ENCODE data around the gene NOP56. TPM values are rescaled to one million over a fixed set of nuclear protein-coding genes. Genes with fewer than 3 reads are reported as not detected.
A peak's percentile ranks its signal among the peaks of the same experiment; 100 is the strongest.

The NOP56 gene
- total RNA-seq, 1 donor from 2014 or later, result 30.4 TPM

DNA sequence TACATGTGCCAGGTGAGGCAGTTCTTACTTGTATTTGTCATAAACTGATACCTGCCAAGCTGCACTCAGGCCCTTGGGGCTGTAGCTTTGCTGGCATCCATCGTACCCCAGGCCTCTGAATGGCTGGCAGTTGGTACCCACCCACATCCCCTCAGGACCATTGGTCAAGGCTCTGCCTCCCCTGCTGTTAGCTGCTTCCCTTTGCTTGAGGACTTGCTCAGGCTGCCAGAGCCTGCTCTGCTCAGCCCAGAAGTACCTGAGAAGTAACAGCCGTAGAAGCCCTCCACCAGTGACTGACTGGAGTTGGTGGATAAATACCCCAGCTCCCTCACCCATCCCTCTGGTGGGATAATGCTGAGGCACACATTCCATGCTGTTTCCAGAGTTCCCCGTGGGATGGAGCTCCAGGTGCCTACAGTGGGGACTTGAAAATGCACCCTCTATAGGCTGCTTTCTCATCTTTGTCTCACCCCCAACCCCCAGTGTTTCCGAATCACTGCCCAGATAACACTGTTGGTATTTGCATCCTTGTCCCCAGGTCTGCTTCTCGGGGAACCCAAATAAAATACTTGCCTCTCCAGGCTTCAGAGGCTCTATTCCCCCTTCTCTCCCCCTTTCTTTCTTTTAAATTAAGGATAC, 47.5 kb downstream of the NOP56 start:
- ATAC-seq (no peak), DNase-seq (ENCODE audit: low spot score) (peak; percentile 24)

DNA sequence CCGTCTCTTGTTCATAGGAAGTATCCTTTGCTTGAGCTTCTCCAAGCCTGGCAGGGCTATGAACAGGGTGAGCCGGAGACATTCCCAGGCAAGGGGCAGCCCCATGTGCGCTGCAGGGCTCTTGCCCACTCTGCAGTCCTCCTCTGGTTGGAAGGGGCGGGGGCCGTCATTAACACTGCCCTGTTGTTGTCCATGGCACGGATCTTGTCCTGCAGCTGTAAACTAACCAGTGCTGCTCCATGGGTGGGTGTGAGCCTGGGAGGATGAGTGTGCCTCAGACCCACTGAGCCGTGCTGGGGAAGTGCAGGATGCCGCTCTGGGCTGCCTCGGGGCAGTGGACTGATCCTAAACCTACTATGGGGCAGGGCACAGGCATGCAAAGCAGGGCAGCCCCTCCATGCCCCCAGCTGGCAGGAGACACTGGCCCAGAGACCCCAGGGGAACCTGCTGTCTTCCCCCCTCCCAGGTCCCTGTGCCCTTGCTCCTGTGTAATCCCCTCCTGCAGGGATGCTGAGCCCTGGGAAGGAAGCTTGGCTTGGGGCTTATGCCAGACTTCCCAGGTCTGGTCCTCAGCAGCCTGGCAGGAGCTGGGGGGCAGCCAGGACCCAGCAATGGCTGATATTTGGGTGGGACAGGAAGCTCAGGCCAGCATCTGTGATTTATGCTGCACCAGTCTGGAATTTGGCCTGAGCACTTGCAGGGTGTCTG, 48.6 kb downstream of the NOP56 start:
- ATAC-seq (no peak), DNase-seq (ENCODE audit: low spot score) (peak; percentile 26)

DNA sequence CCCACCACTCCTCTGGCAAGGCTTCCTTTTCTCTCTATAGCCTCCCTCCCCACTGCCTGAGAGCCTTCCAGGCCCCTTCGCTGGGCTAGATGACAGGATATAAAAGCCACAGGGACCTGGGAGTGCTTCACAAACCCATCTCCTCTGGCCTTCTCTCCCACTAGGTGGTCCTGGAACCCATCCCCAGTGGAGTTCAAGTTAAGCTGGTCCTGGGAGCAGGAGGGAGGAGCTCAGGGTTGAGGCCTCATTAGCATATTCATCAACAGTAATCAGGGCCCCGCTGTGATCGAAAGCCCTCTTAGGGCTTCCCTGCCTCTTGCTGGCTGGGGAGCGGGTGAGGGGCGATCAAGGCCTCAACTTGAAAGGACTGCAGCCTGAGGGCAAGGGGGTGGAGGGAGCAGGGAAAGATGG, 49.2 kb downstream of the NOP56 start:
- DNase-seq (ENCODE audit: low spot score), result peak; percentile 30
- no peak for ATAC-seq

DNA sequence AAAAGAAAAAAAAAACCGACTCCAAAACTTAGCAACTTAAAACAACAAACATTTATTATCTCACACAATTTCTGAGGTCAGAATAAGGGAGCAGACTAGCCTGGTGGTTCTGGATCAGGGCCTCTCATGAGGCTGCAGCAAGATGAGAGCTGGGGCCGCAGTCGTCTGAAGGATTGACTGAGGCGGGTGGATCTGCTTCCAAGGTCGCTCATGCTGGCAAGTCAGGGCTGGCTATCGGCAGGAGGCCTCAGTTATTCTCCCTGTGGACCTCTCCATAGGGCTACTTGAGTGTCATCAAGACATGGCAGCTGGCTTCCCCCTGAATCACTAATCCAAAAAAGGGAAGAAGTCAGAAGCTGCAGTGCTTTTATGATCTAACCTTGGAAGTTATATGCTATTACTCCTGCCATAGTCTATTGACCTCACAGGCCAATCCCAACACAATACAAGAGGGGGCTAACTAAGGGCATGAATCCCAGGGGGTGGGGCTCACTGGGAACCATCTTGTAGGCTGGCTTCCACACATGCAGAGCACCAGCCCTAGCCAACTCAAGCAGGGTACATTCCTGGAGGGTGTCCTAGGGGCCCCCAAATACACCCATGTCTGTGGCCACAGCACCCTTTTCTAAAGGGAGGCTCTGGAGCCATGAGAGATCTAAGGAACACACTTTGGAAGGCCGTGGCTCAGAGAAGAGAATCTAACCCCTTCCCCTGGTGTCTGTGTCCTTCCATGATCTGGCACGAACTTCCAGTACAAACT, 51.5 kb downstream of the NOP56 start:
- DNase-seq (ENCODE audit: low spot score), result no peak
- ATAC-seq, result no peak

DNA sequence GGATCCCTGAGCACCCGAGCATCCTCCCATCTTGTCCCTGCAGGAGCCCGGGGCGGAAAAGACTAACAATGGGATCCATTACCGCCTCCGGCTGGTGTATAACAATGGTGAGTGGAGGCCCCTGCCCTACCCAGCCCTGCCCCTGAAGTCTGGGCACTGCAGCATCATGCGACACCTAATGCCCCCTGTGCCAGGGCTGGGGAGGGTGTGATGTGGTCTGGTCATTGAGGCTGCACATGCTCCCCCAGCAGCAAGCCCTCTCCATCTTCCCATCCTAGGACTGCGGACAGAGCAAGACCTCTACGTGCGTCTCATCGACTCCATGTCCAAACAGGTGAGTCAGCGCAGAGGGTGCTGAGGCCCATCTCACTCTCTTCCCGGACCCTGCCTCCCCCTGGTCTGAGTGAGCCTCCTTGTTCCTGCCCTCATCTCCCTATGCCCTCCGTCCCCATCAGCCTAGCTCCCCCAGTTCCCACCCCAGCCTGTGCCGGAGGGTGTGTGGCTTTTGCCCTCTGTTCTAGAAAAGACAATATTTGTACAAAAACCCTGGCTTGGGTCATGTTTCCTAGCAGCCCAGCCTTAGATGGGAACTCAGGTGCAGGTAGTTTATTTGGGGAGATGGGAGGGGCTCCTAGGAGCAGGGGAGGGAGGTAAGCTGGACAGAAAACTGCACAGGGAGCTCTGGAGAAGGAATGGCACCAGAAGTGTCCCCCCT, 53.7 kb downstream of the NOP56 start:
- ATAC-seq, result no peak
- DNase-seq (ENCODE audit: low spot score), result peak; percentile 33

DNA sequence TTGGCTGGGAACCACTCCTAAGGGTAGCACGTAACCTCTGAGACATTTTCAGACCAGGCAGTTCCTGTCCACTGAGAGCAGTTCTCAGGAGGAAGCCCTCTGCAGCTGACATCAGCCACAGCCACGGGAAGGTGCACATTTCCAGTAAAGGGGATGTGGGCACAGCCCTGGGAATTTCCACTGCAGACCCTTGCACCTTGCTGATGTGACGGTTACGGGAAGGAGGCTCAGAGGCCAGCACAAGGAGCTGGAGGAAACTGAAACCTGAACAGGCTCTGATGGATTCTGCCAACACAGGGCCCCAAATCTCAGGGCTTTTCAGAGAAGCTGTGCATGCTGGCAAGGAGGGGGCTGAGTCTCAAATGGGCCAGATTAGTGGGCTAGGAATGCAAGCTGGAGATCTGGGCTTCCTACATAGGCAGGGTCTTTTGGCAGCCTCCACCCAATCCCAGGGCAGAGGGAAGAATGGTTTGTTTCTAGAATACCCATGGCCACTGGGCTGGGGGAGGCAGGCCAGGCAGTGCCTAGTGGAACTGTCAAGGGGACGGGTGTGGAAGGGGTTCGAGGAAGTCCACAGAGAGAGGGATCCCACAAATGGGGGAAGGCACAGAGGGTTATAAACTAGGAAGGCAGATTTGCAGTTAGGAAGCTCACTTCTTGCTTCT, 54.4 kb downstream of the NOP56 start:
- peak; percentile 18 for DNase-seq (ENCODE audit: low spot score)
- no peak for ATAC-seq

DNA sequence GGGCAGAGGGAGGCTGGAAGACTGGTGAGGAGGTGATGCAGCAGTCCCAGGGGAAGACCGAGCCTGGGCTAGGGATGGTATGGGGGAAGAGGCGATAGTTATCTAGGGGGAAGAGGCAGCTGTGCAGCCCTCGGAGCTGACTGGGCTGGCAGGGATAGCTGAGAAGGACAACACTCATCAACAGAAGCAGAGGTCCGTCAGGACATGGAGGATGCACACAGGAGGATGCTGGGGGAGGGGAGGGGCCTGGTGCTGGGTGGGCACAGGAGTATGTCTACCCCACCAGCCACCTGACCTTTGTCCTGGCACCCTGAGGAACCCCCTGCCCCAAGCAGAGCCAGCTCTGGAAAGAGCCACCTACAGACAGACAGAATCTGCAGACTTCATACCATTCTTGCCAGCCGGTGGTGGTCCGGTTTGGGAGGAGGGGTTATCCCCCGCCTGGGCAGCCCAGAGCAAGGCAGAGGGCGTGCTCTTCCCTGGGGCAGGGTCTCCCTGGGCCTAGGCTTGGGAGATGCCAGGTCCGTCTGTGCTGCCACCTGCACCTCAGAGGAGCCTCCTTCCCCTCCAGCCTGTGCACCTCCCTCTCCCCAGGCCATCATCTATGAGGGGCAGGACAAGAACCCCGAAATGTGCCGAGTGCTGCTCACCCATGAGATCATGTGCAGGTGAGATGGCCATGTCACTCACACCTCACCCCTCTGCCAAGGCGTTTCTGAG, 55.1 kb downstream of the NOP56 start:
- ATAC-seq (no peak), DNase-seq (ENCODE audit: low spot score) (peak; percentile 28)

Other genes starting within 250 kb of the NOP56 start
- gene SNRPB, start 181.8 kb upstream of the NOP56 start, total RNA-seq, result 30.0 TPM
- gene ZNF343, start 143.7 kb upstream of the NOP56 start, total RNA-seq, result 4.3 TPM
- not detected for gene TMC2, start 116.1 kb upstream of the NOP56 start, total RNA-seq
- gene IDH3B, start 11.6 kb downstream of the NOP56 start, total RNA-seq, result 46.9 TPM
- gene EBF4, start 40.1 kb downstream of the NOP56 start, total RNA-seq, result 8.9 TPM
- not detected for gene CPXM1, start 148.0 kb downstream of the NOP56 start, total RNA-seq
- gene C20orf141, start 162.4 kb downstream of the NOP56 start, total RNA-seq, result not detected
- gene TMEM239, start 163.7 kb downstream of the NOP56 start, total RNA-seq, result not detected
- gene PCED1A, start 188.0 kb downstream of the NOP56 start, total RNA-seq, result 21.4 TPM
- gene VPS16, start 188.1 kb downstream of the NOP56 start, total RNA-seq, result 19.3 TPM
- 15.3 TPM for gene PTPRA, start 220.8 kb downstream of the NOP56 start, total RNA-seq